Eye (tissue), 1 donor: Measurements from ENCODE around the gene UNC45B.
"Not testable (repeated sequence)": the region's sequence is repeated elsewhere in the genome, so short reads cannot be mapped to it uniquely, and the experiment has no call there.

ENCODE experiments used
- DNase-seq: peaks from one replicate; pipeline ENCODE4 v3.0.0-alpha.2; 2015

Gene UNC45B

GRCh38 chr17:35147375-35147905 lies at the start of gene UNC45B:
TSS of gene UNC45B (plus strand) at chr17:35147817. CDS start at chr17:35148264, 447 bp downstream.
- DNase-seq, result no peak

GRCh38 chr17:35099908-35100307 lies 47.7 kb upstream of the UNC45B start:
- DNase-seq, result peak; percentile 42

- DNase-seq, result no peak
These were observed 46.6 kb upstream of the UNC45B start for GRCh38 chr17:35101036-35101435.

GRCh38 chr17:35101725-35102124 lies 45.9 kb upstream of the UNC45B start:
- DNase-seq, result no peak

- DNase-seq, result no peak
These were observed 44.3 kb upstream of the UNC45B start for GRCh38 chr17:35103271-35103670.

GRCh38 chr17:35104844-35105450 lies 42.7 kb upstream of the UNC45B start:
- no peak for DNase-seq

GRCh38 chr17:35110791-35111190 lies 36.8 kb upstream of the UNC45B start:
- not testable (repeated sequence) for DNase-seq

- no peak for DNase-seq
These were observed 30.8 kb upstream of the UNC45B start for GRCh38 chr17:35116845-35117244.

GRCh38 chr17:35117984-35118383 lies 29.6 kb upstream of the UNC45B start:
- peak; percentile 42 for DNase-seq

- DNase-seq, result peak; percentile 93
These were observed 28.0 kb upstream of the UNC45B start, which contains the start of gene RAD51D for GRCh38 chr17:35119370-35120165. TSS of gene RAD51D (minus strand) at chr17:35119860. CDS start at chr17:35119613, 247 bp downstream.

GRCh38 chr17:35121315-35121714 lies 26.3 kb upstream of the UNC45B start, which contains the start of gene FNDC8:
TSS of gene FNDC8 (plus strand) at chr17:35121615. CDS start at chr17:35121694, 79 bp downstream.
- no peak for DNase-seq

- no peak for DNase-seq
These were observed 19.7 kb upstream of the UNC45B start for GRCh38 chr17:35127751-35128514.

- no peak for DNase-seq
These were observed 18.3 kb upstream of the UNC45B start for GRCh38 chr17:35129154-35129972.

- no peak for DNase-seq
These were observed 17.7 kb upstream of the UNC45B start for GRCh38 chr17:35129973-35130351.

GRCh38 chr17:35130392-35130791 lies 17.2 kb upstream of the UNC45B start:
- no peak for DNase-seq

GRCh38 chr17:35132099-35132498 lies 15.5 kb upstream of the UNC45B start:
- no peak for DNase-seq

- no peak for DNase-seq
These were observed 14.6 kb upstream of the UNC45B start for GRCh38 chr17:35132816-35133550.

GRCh38 chr17:35135322-35135721 lies 12.3 kb upstream of the UNC45B start:
- DNase-seq, result no peak

GRCh38 chr17:35138218-35138617 lies 9.4 kb upstream of the UNC45B start:
- DNase-seq, result no peak

GRCh38 chr17:35141681-35142466 lies 5.7 kb upstream of the UNC45B start, which contains the start of gene NLE1:
TSS of gene NLE1 (minus strand) at chr17:35142303. CDS start at chr17:35142275, 28 bp downstream.
- DNase-seq, result peak; percentile 87

GRCh38 chr17:35142467-35142796 lies 5.2 kb upstream of the UNC45B start:
- DNase-seq, result no peak
